ENCODE measurements around the gene MLANA. TPM values are rescaled to one million over a fixed set of nuclear protein-coding genes. Genes with fewer than 3 reads are reported as not detected.

The MLANA gene, protein sequence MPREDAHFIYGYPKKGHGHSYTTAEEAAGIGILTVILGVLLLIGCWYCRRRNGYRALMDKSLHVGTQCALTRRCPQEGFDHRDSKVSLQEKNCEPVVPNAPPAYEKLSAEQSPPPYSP
- 0.05 TPM in 1 of 2 replicates, not detected in the other for total RNA-seq

DNA sequence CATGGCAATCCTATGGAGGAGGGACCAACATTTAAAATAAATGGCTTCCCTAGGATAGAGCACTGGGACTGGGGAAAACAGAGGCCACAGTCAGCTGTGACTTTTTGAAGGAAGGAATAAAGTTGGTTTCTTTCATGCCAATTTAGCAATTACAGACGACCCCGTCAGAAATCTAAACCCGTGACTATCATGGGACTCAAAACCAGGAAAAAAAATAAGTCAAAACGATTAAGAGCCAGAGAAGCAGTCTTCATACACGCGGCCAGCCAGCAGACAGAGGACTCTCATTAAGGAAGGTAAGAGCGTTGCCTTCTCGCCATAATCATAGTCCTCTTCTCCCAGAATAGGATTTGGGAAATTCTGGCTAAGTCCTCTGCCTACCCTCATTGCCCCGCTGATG, at the start of gene MLANA:
Gene MLANA (plus strand): TSS at position 249 of the 400 bp plus-strand sequence. CDS start 1,586 bp downstream, outside the sequence.

Other genes starting within 250 kb of the MLANA start
- gene ERMP1, start 57.8 kb upstream of the MLANA start, total RNA-seq, result 29.1 and 31.0 TPM in 2 replicates
- 43.7 and 52.5 TPM in 2 replicates for gene RANBP6, start 124.7 kb downstream of the MLANA start, total RNA-seq

Measured in smooth muscle cell of the umbilical artery (primary cell).